GM08714 (cell line): ENCODE data around the gene FAM13A.
"Not testable (repeated sequence)": the region's sequence is repeated elsewhere in the genome, so short reads cannot be mapped to it uniquely, and the experiment has no call there.

ENCODE experiments used
- H3K4me3 ChIP-seq: fragments of 200-500 bp; sonication (Bioruptor generic); 2 replicates; pipeline ENCODE4 v1.5.1; 2014; ENCODE audit warnings: mild to moderate bottlenecking, low read length, inconsistent platforms
- ZNF274 ChIP-seq: IDR thresholded peaks from 2 replicates; pipeline ENCODE4 v1.6.1; 2012; ENCODE audit warnings: mild to moderate bottlenecking, low read depth, low read length

The FAM13A gene

DNA sequence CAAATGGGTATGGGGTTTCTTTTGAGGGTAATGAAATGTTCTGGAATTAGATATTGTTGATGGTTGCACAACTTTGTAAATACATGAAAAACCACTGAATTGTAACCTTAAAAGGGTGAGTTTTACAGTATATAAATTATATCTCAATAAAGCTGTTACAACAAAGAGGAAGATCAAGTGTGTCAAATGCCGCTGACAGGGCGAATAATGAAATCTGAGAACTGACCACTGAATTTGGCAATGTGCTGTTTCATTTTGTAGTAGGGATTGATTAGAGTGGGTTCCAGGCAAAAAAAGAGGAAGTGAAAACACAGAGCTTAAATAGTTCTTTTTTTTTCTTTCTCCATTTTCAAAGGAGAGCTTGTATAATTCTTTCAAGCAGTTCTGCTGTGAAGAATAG, 198.2 kb downstream of the FAM13A start:
- no peak overlapping the region for H3K4me3 ChIP-seq
- no peak for TF ChIP-seq ZNF274

DNA sequence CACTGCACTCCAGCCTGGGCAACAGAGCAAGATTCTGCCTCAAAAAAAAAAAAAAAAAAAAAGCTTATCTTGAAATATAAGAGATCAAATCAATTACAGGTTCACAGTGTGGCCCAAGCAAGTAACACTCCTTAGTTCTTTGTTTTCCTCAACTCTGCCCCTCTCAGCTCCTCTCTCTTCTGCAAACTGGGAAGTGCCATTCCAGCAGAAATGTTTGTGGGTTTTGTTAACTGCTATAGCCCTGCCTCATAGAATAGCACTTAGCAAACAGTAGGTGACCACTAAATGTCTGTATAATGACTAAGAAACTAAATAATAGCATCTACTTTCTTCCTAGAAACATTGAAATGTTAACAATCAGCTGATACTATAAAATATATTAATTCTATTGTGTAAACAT, 199.4 kb downstream of the FAM13A start:
- TF ChIP-seq ZNF274: no peak
- no peak overlapping the region for H3K4me3 ChIP-seq

DNA sequence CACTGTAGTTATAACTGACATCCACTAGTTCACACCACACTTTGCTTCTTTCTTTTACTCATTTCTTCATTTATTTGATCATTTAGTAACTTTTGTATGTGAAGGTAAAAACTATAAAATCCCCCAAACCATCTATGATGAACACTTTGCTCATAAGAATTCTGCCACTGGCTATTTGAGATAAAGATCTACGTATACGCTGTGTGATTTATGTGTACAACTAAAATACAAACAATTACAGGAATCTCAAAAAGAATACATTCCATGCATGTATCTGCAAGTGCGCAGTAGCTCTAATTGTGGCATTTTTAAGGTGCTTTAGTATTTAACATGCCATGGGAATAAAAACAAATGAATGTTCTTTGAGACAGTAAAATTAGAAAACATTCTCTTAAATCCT, 202.5 kb downstream of the FAM13A start:
- no peak for TF ChIP-seq ZNF274
- H3K4me3 ChIP-seq: no peak overlapping the region

DNA sequence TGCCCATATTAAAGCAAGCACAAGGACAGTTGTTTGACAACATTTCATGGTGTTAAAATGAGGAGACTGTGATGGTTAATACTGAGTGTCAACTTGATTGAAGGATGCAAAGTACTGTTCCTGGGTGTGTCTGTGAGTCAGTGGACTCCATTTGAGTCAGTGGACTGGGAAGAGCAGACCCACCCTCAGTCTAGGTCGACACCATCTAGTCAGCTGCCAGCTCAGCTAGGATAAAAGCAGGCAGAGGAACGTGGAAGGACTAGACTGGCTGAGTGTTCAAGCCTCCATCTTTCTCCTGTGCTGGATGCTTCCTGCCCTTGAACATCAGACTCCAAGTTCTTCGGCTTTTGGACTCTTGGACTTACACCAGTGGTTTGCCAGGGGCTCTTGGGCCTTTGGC, 203.4 kb downstream of the FAM13A start:
- not testable (repeated sequence) for H3K4me3 ChIP-seq

DNA sequence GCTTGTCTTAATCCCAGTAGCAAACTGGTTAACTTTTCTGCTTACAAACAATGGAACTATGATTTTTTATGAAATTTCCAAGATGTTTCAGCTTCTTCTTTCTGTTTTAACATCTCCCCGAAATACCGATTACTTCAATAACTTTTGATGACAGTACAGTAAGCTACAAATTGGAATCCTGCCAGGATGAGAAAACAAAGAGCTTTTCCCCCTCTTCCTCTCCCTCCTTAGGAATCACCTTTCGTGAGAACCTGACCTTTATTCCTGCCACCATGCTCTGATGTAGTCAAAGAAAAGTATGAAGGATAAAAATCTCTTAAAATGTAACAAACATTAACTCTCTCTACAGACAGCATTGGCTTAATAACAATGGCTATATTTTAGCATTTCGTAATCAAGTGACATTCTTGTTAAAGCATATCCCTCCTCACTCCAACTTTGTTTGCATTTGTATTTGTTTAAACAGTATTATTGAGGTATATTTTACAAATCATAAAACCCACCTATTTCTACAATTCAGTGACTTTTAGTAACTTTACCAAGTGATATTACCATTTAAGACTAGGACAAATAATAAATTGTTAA, 210.7 kb downstream of the FAM13A start:
- H3K4me3 ChIP-seq: no peak overlapping the region
- no peak for TF ChIP-seq ZNF274

DNA sequence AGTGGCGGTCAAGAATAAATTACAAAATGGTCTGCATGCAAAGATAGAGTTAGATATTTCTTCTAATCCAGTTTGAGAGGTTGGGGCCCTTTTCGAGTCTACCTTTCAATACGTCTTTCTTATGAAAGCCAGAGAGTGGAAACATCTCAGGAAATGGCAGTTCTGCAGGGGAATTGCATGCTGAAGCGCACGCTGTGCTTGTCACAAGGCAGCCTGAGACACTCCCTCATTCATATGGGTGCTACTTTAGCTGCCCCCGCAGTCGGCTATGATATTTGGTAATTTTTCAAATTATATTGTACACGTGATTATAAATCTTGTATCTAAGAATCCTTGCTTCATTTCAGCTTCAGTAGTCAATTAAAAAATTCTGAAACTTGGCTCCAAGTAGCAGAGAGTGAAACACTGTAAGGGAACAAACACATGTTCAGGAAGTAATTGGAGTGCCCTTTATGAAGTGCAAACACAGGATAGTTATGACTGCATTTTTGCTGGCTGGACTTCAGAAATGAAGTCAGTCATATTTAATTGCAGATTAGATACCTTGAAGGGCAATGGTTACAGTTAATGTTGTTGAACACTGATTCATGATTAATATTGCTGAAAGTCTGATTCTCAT, 213.8 kb downstream of the FAM13A start:
- no peak overlapping the region for H3K4me3 ChIP-seq
- TF ChIP-seq ZNF274: no peak

DNA sequence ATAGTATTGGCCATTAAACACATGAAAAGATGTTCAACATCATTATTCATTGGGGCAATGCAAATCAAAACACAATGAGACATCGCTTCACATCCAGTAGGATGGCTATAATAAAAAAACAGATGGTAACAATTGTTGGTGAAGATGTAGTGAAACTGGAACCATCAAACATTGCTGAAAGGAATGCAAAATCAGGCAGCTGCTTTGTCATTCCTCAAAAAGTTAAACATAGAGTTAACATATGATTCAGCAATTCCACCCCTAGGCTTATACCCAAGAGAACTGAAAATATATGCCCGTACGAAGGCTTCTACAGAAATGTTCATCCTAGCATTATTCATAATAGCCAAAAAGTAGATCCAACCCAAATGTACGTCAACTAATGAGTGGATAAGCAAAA, 215.3 kb downstream of the FAM13A start:
- no peak for TF ChIP-seq ZNF274
- no peak overlapping the region for H3K4me3 ChIP-seq

DNA sequence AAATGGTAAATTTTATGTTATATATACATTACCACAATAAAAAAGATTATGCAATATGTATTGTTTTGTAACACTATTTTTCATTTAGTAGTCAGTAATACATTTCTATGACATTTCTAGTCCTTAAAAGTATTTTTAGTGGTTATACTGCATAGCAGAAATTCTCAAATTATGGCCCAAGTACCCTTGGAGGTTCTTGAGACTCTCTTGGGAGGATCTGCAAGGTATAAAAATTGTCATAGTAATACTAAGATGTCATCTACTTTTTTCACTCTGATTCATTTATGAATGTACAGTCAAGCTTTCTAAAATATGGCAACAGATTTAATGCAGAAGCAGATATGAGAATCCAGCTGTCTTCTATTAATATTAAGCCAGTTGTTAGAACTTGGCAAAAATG, 220.8 kb downstream of the FAM13A start:
- no peak overlapping the region for H3K4me3 ChIP-seq
- no peak for TF ChIP-seq ZNF274

DNA sequence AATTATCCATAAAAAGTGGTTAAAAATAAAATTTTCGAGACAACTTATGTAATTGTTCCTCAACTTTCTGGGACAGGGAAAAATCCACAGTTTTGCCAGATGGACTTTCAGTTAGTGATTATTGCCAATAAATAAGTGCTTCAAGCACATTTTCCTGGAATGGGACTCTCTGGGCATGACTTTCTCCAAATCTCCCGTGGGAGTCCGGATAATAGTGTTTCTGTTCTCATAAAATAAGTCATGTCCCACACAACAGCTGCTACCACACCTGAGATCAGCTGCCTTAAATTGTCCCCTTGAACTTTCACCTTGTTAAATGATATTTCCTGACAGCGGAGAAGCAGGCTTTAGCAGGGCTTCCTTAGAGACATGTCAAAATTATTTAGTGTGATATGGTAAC, 226.0 kb downstream of the FAM13A start:
- no peak for TF ChIP-seq ZNF274
- H3K4me3 ChIP-seq: no peak overlapping the region

DNA sequence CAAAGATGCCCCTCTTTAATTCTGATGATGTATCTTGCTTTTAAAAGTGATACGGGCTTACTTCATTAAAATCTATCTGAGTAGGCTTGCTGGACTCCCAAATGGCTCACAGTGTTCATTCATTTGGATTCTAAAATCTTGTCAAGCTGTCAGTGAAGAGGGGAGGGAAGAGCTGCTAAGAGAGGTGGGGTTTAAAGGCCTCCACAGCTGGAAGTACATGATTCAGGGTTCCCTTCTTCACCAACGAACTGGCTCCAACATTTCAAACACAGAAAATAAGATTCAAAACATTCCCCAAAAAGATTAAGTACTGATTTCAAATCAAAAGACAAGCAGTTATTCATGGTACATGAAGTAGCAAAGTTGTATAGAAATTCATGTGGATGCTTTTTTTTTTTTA, 226.4 kb downstream of the FAM13A start:
- TF ChIP-seq ZNF274: no peak
- no peak overlapping the region for H3K4me3 ChIP-seq

DNA sequence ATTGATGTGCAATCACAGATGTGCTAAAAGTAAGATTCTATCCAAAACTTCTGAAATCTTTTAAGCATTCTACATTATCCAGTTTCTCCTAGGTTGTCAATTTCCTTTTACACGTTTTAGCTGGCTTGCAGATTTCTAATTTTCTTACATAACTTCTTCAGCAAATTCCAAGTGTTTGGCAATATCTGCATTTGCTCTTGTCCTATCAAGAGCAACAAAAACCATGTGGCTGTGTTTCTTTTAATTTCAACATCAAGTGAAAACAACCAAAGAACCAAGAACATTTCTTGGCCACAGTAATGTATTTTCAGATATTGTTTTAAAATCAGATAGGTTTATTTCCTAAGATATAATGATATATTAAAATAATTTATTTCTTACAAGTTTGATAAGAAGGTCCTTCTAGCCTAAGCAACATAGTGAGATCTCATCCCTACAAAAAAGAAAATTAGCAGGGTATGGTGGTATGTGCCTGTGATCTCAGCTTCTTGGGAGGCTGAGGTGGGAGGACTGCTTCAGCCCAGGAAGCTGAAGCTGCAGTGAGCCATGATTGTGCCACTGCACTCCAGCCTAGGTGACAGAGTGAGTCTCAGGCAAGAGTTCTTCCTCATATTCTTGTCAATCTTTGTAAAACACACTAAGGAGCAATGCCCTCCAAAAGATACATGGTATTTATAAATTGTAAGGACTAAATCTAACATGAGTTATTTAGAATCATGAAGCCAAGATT, 228.0 kb downstream of the FAM13A start:
- H3K4me3 ChIP-seq: no peak overlapping the region
- TF ChIP-seq ZNF274: no peak

DNA sequence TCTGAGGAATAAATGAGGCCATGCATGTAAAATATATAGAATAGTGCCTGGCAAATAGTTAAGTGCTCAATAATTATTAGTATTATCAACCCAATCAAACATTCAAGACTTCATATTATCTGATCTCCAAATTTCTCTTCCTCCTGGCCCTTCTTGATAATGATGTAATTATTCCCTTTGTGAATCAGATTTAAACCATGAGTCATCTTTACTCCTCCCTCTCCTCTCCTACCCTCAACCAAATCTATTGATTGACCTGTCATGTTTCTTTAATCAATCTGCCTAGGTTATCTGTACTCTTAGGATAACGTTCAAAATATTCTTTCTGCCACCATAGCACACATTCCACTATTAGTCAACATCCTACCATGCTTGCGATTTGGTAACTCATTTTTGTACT, 229.5 kb downstream of the FAM13A start:
- no peak overlapping the region for H3K4me3 ChIP-seq
- TF ChIP-seq ZNF274: no peak

DNA sequence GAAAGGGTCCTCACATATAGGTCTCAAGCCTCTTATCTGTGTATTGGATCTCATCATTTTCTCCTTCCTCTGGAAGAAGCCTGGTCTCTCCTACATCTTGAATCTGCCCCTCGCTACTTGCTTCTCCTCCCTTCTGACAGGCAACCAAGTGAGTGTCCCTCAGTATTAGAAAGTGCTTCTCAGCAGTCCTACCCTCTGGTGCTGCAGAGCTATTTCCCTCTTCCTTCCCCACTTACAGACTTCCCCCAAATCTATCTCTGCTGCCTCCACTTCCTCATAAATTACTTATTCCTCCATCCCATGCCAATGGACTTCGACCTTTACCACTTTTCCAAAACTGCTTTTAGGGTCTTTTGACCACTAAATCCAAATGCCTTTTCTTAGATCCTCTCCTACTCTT, 230.2 kb downstream of the FAM13A start:
- no peak for TF ChIP-seq ZNF274
- H3K4me3 ChIP-seq: no peak overlapping the region

DNA sequence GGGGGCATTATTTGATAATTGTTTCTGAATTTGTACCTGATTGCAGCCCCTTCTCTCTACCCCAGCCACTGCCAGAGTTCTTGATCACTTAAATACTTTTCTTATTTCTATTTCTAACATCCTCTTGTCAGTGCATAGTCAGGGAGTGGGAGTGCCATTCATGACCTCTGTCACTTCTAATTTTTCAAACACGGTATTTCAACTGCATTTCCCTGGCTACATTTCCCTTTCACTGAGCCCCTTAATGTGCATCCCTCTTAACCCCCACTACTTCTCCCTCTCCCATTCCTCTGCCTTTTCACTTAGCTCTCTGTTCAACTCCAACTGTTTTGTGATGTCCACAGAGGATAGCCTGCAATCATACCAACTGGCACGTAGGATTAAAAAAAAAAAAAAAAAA, 231.1 kb downstream of the FAM13A start:
- no peak for TF ChIP-seq ZNF274
- H3K4me3 ChIP-seq: no peak overlapping the region
